ENCODE measurements around the gene DCC.

- TF ChIP-seq CTCF (IDR thresholded peaks at IDR 0.05) (no peak), POLR2A (IDR thresholded peaks at IDR 0.05) (no peak)
Measured at GRCh38 chr18:52948868-52949444, 609.0 kb downstream of the DCC start.
